ENCODE results near the gene MCRS1. TPM values are rescaled to one million over a fixed set of nuclear protein-coding genes. Genes with fewer than 3 reads are reported as not detected.

Gene MCRS1
- total RNA-seq, 1 experiment from 2014 or later = 103 TPM

- no peaks in the 10 kb centered on the region for H3K36me3 Mint-ChIP-seq (ENCODE audit: insufficient read depth in 1 of 3, low read depth in 3 of 3)
- Histone ChIP-seq H3K23ac (ENCODE audit: insufficient read length, low read depth, low read length) (no peak overlapping the region), H3T11ph (ENCODE audit: low read length) (no peak overlapping the region), H4K91ac (ENCODE audit: insufficient read length, low read depth, low read length) (no peak overlapping the region), H3K4me2 (ENCODE audit: insufficient read depth, insufficient read length, low read length) (peak overlapping the region; percentile 49), H4K5ac (ENCODE audit: insufficient read length, low read depth, low read length) (no peak overlapping the region), H4K20me1 (ENCODE audit: control insufficient read depth, insufficient read depth, insufficient read length) (no peaks in the 10 kb centered on the region), H3K79me2 (ENCODE audit: insufficient read depth, low read length) (no peaks in the 10 kb centered on the region), H3K27me3 (ENCODE audit: insufficient read depth, low read length) (peaks cover 51% of the 10 kb centered on the region), H3K27ac (ENCODE audit: insufficient read length, low read depth, low read length) (no peak overlapping the region), H2AFZ (ENCODE audit: low read length) (no peak overlapping the region), H3K9me3 (ENCODE audit: control insufficient read depth, low read depth, low read length) (no peaks in the 10 kb centered on the region), H2BK12ac (ENCODE audit: insufficient read length, low read depth, low read length) (no peak overlapping the region), H2BK5ac (ENCODE audit: insufficient read length, low read length) (no peak overlapping the region), H3K14ac (ENCODE audit: insufficient read depth, low read length) (no peak overlapping the region), H3K4me1 (ENCODE audit: insufficient read depth, low read length) (no peaks in the 10 kb centered on the region; the same call in 1 of the 2 replicates), H2BK20ac (ENCODE audit: low read depth, low read length, poor library complexity, severe bottlenecking) (no peak overlapping the region), H3K23me2 (ENCODE audit: insufficient read length, low read depth, low read length, poor library complexity, severe bottlenecking) (peaks cover 10% of the 10 kb centered on the region), H3K9ac (ENCODE audit: extremely low read depth, insufficient read length, low read length) (no peak overlapping the region), H3K56ac (ENCODE audit: insufficient read length, low read depth, low read length) (no peak overlapping the region), H3K18ac (ENCODE audit: insufficient read length, low read depth, low read length) (no peak overlapping the region), H4K8ac (replicated peaks; ENCODE audit: insufficient read length, low read depth, low read length) (no peak overlapping the region), H2BK15ac (ENCODE audit: low read depth, low read length) (no peak overlapping the region), H3K4ac (ENCODE audit: low read depth, low read length) (no peak overlapping the region), H3K79me1 (ENCODE audit: insufficient read depth, low read depth, low read length, poor library complexity, severe bottlenecking) (no peaks in the 10 kb centered on the region), H2BK120ac (ENCODE audit: low read depth, low read length, poor library complexity, severe bottlenecking) (no peak overlapping the region), H2AK5ac (ENCODE audit: insufficient read length, low read length) (no peak overlapping the region)
- no CpG with 5 or more reads among the region's 61 CpGs for WGBS (ENCODE audit: extremely low coverage, insufficient read length, low lambda C conversion rate)
- no peak overlapping the region for H3K27ac Mint-ChIP-seq
- DNase-seq = peak; percentile 64
- no peaks in the 10 kb centered on the region; a peak in 1 of 5 replicates for H3K9me3 Mint-ChIP-seq
- TF ChIP-seq CTCF (conservative IDR thresholded peaks at IDR 0.05) = peak; percentile 40; the same call in 2 of the 3 replicates
- peaks cover 9 to 27% of the 10 kb centered on the region in 2 experiments for H3K4me1 Mint-ChIP-seq
- H3K27me3 Mint-ChIP-seq (ENCODE audit: low read depth) = peaks cover 88% of the 10 kb centered on the region
- peak overlapping the region; percentile 59 to 81 for H3K4me3 Mint-ChIP-seq
Measured at GRCh38 chr12:49537752-49538509, 30.0 kb downstream of the MCRS1 start.

Data from H9 (cell line).